ENCODE measurements around the gene PIK3R1. TPM values are rescaled to one million over a fixed set of nuclear protein-coding genes. Genes with fewer than 3 reads are reported as not detected.

PIK3R1 gene
- total RNA-seq, 6 donors from 2014 or later: 52.3 to 112 (median 92.5) TPM

DNA sequence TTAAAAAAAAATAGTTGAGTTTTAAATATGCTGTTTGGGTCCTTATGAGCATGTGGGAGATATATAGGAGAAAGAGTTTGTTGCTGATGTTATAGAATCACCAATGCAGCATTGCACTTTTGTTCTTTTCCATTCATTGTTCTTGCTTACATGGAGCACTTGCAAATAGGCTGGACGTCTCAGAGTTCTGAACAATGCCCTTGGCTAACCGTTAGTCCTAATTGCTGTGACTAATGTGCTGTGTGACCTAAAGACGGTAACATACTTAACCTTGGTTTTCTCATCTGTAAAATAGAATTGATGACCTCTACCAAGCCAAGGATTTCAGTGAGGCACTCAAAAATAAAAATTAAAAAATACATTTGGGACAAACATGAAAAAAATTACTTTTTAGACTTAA lies 29.8 kb downstream of the PIK3R1 start:
- Histone ChIP-seq H3K27me3 (no peaks in the 10 kb centered on the region), H3K27ac (no peak overlapping the region), H3K9me3 (no peaks in the 10 kb centered on the region), H3K4me3 (no peak overlapping the region), H3K36me3 (no peaks in the 10 kb centered on the region), H3K4me1 (peaks cover 37 to 50% (median 46%) of the 10 kb centered on the region in 4 donors)
- ATAC-seq (ENCODE audit: low FRiP score in 2 of 2): no peak
- 53 to 60% methylated on average over 3 of the region's 3 CpGs for WGBS, 2 donors
- TF ChIP-seq EP300 (IDR thresholded peaks at IDR 0.05) (no peak), POLR2AphosphoS5 (IDR thresholded peaks at IDR 0.05) (no peak), POLR2A (IDR thresholded peaks at IDR 0.05) (no peak)
- TF ChIP-seq, protein P1, sequence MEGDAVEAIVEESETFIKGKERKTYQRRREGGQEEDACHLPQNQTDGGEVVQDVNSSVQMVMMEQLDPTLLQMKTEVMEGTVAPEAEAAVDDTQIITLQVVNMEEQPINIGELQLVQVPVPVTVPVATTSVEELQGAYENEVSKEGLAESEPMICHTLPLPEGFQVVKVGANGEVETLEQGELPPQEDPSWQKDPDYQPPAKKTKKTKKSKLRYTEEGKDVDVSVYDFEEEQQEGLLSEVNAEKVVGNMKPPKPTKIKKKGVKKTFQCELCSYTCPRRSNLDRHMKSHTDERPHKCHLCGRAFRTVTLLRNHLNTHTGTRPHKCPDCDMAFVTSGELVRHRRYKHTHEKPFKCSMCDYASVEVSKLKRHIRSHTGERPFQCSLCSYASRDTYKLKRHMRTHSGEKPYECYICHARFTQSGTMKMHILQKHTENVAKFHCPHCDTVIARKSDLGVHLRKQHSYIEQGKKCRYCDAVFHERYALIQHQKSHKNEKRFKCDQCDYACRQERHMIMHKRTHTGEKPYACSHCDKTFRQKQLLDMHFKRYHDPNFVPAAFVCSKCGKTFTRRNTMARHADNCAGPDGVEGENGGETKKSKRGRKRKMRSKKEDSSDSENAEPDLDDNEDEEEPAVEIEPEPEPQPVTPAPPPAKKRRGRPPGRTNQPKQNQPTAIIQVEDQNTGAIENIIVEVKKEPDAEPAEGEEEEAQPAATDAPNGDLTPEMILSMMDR (IDR thresholded peaks at IDR 0.05): no peak
- DNase-seq: no peak

DNA sequence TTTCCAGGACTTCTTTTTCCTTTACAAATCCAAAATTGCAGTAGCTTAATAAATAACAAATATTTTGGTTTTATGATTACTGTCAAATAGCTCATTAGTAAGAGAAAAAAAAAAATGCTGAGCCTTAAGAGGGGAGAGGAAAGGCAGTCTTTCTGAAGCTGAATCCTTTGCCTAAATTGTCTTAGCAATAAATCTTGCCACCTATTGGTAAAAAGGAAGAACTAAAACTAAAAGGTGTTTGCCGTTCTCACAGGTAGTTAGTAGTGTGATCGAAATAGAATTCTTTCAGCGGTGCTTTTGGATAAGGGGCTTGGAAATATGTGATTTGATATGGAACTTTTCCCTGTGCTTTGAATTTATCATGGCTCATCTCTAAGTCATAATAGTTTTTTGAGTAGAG lies 31.2 kb downstream of the PIK3R1 start:
- no peaks in the 10 kb centered on the region for H3K9me3 ChIP-seq
- no peak for TF ChIP-seq POLR2A (IDR thresholded peaks at IDR 0.05)
- no peak for TF ChIP-seq POLR2AphosphoS5 (IDR thresholded peaks at IDR 0.05)
- no peak for TF ChIP-seq EP300 (IDR thresholded peaks at IDR 0.05)
- TF ChIP-seq, protein P1 (IDR thresholded peaks at IDR 0.05): peak in 1 of 6 experiments; percentile 26
- WGBS, 2 donors: 74 to 80% methylated on average over 3 of the region's 3 CpGs
- peak overlapping the region in 1 of 4 donors; percentile 15 for H3K27ac ChIP-seq
- no peak overlapping the region for H3K4me3 ChIP-seq
- DNase-seq (no peak), ATAC-seq (ENCODE audit: low FRiP score in 2 of 2) (no peak)
- no peaks in the 10 kb centered on the region for H3K27me3 ChIP-seq
- no peaks in the 10 kb centered on the region for H3K36me3 ChIP-seq
- H3K4me1 ChIP-seq: peaks cover 43 to 56% (median 49%) of the 10 kb centered on the region in 4 donors

DNA sequence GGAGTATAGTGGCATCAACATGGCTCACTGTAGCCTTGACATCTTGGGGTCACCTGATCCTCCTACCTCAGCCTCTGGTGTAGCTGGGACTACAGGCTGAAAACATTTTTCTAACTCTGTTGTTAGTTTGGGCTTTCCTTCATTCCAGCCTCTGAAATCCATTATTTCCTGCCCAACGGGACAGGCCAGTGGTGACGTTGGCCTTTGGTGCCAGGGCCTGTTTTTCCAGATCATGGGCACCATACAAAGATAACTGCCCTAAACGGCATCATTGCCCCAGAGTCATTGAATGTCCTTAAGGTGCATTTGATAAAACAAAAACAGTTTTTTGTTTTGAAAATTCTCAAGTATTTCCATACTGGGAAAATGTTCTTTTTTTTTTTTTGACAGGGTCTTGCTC lies 32.1 kb downstream of the PIK3R1 start:
- H3K9me3 ChIP-seq: no peaks in the 10 kb centered on the region
- ATAC-seq (ENCODE audit: low FRiP score in 2 of 2): no peak
- no peaks in the 10 kb centered on the region for H3K36me3 ChIP-seq
- DNase-seq: no peak
- no peaks in the 10 kb centered on the region for H3K27me3 ChIP-seq
- H3K27ac ChIP-seq: peak overlapping the region in 1 of 4 donors; percentile 15
- 83 to 84% methylated on average over 3 of the region's 3 CpGs for WGBS, 2 donors
- no peak overlapping the region for H3K4me3 ChIP-seq
- H3K4me1 ChIP-seq: peaks cover 50 to 63% (median 55%) of the 10 kb centered on the region in 4 donors
- TF ChIP-seq, protein P1 (IDR thresholded peaks at IDR 0.05): no peak
- TF ChIP-seq POLR2AphosphoS5 (IDR thresholded peaks at IDR 0.05) (no peak), POLR2A (IDR thresholded peaks at IDR 0.05) (no peak), EP300 (IDR thresholded peaks at IDR 0.05) (no peak)

DNA sequence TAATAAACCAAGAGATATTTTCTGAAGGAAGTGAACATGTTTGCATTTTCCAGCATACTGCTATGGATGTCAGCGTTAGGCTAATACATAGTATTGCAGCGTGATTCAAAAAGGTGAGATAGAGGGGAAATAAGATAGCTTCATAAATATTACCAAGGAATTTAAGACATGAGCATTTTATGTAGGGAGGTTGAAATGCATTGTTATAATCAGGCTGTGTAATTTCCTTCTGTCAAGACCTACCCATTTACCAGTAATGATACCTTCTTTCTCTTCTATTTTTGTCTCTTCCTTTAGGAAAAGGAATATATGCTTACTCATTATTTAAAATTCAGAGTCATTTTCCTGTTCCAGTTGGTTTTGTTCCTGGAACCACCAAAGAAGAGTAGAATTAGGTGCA lies 33.3 kb downstream of the PIK3R1 start:
- TF ChIP-seq POLR2AphosphoS5 (IDR thresholded peaks at IDR 0.05): no peak
- TF ChIP-seq, protein P1 (IDR thresholded peaks at IDR 0.05): no peak
- TF ChIP-seq POLR2A (IDR thresholded peaks at IDR 0.05): no peak
- 75 to 84% methylated on average over 2 of the region's 2 CpGs for WGBS, 2 donors
- no peak for DNase-seq
- Histone ChIP-seq H3K9me3 (no peaks in the 10 kb centered on the region), H3K36me3 (no peaks in the 10 kb centered on the region), H3K27me3 (no peaks in the 10 kb centered on the region), H3K4me1 (peaks cover 46 to 53% (median 51%) of the 10 kb centered on the region in 4 donors), H3K27ac (peak overlapping the region in 1 of 4 donors; percentile 83), H3K4me3 (no peak overlapping the region)
- ATAC-seq (ENCODE audit: low FRiP score in 2 of 2): no peak

DNA sequence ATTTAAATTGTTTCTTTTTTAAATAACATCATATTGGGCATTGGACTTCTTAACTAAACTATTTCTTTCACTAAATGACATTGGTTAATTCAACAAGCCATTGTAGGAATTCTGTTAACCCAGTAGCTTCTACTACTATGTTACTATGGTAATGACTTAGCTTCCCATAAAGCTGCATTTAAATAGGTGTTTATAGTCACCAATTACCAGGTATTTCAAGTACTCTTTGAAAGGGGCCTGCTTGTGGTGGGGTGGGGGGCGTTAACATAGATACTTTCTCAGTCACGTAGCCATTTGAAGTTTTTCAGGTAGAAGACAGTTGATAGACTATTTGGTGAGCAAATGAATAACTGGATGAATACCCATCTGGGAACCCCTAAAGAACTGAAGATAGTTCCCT lies 34.0 kb downstream of the PIK3R1 start:
- Histone ChIP-seq H3K4me3 (no peak overlapping the region), H3K9me3 (no peaks in the 10 kb centered on the region), H3K4me1 (peaks cover 43 to 53% (median 48%) of the 10 kb centered on the region in 4 donors), H3K36me3 (no peaks in the 10 kb centered on the region), H3K27ac (peak overlapping the region; percentile 31 to 83 (median 72)), H3K27me3 (no peaks in the 10 kb centered on the region)
- 91 to 96% methylated on average over 2 of the region's 2 CpGs for WGBS, 2 donors
- DNase-seq: no peak
- ATAC-seq (ENCODE audit: low FRiP score in 2 of 2): no peak
- no peak for TF ChIP-seq EP300 (IDR thresholded peaks at IDR 0.05)
- TF ChIP-seq POLR2AphosphoS5 (IDR thresholded peaks at IDR 0.05): no peak
- TF ChIP-seq, protein P1 (IDR thresholded peaks at IDR 0.05): no peak
- no peak for TF ChIP-seq POLR2A (IDR thresholded peaks at IDR 0.05)
